ENCODE measurements around the gene SETDB1. TPM values are rescaled to one million over a fixed set of nuclear protein-coding genes. Genes with fewer than 3 reads are reported as not detected.
"Not testable (repeated sequence)": the region's sequence is repeated elsewhere in the genome, so short reads cannot be mapped to it uniquely, and the experiment has no call there.

The SETDB1 gene
- total and polyA plus RNA-seq, 2 of the 13 experiments (the other 11 are each of a cell fraction or from before 2014, with no cell fraction given), result 33.1 to 34.6 TPM

DNA sequence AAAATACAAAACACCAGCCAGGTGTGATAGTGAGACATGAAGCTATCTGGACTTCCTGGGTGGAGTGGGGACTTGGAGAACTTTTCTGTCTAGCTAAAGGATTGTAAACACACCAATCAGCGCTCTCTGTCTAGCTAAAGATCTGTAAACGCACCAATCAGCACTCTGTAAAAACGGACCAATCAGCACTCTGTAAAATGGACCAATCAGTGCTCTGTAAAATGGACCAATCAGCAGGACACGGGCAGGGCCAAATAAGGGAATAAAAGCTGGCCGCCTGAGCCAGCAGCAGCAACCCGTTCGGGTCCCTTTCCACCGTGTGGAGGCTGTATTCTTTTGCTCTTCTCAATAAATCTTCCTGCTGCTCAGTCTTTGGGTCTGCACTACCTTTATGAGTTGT lies 26.4 kb upstream of the SETDB1 start:
- H4K20me1 ChIP-seq (ENCODE audit: insufficient read depth, low read length); H3K9ac ChIP-seq (ENCODE audit: insufficient read depth, low read depth, low read length); H3K79me2 ChIP-seq (ENCODE audit: insufficient read depth, low read length); BruUV-seq (replicated peaks); H3K27ac ChIP-seq (ENCODE audit: extremely low read length, insufficient read depth, low read length); H3K27me3 ChIP-seq (ENCODE audit: control insufficient read depth in 1 of 2, insufficient read depth in 2 of 2, low read length in 2 of 2); CTCF ChIA-PET (ENCODE audit: low intra/inter-chr PET ratio, low total read pairs); DNase-seq (ENCODE audit: low spot score); H3K4me1 ChIP-seq (ENCODE audit: insufficient read depth, low read length); in situ Hi-C loops (cut with HindIII; ENCODE audit: extremely low pct_ligation_motif_present, low pct_unique_long_range_greater_than_20kb); H3K36me3 ChIP-seq (replicated peaks in 1 of 2; ENCODE audit: control insufficient read depth in 1 of 2, insufficient read depth in 2 of 2, low read length in 2 of 2); H3K4me2 ChIP-seq (ENCODE audit: low read depth, low read length); H3K9me3 ChIP-seq (ENCODE audit: low read length); FAIRE-seq; H2AFZ ChIP-seq (ENCODE audit: low read length); H3K4me3 ChIP-seq (replicated peaks in 1 of 3; ENCODE audit: insufficient read depth in 1 of 3, low read depth in 2 of 3, low read length in 3 of 3); intact Hi-C loops (cut with micrococcal nuclease; ENCODE audit: unreplicated experiment); ATAC-seq: not testable (repeated sequence)
- TF ChIP-seq MAFF (IDR thresholded peaks at IDR 0.05; ENCODE audit: low read depth, low read length) (peak; percentile 31; the same call in 1 of the 2 replicates), NFYB (CRISPR knock-in tag; IDR thresholded peaks at IDR 0.05) (peak; percentile 73), ZMYM4 (CRISPR knock-in tag; IDR thresholded peaks at IDR 0.05) (peak; percentile 63), SRF (IDR thresholded peaks at IDR 0.05; ENCODE audit: low read depth, low read length) (peak; percentile 88), MAFK (conservative IDR thresholded peaks at IDR 0.05 in 1 of 2, IDR thresholded peaks at IDR 0.05 in 1 of 2; ENCODE audit: low read length in 2 of 2) (peak in 1 of 2 experiments; percentile 40; a peak in 1 of 4 replicates), NFYC (CRISPR knock-in tag; IDR thresholded peaks at IDR 0.05) (peak; percentile 71)
- TF ChIP-seq, protein P1, sequence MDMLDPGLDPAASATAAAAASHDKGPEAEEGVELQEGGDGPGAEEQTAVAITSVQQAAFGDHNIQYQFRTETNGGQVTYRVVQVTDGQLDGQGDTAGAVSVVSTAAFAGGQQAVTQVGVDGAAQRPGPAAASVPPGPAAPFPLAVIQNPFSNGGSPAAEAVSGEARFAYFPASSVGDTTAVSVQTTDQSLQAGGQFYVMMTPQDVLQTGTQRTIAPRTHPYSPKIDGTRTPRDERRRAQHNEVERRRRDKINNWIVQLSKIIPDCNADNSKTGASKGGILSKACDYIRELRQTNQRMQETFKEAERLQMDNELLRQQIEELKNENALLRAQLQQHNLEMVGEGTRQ (IDR thresholded peaks at IDR 0.05; ENCODE audit: low read depth, low read length), result not testable (repeated sequence)
- TF ChIP-seq, protein P1 (CRISPR knock-in tag; IDR thresholded peaks at IDR 0.05; ENCODE audit: borderline replicate concordance), result peak; percentile 17; the same call in 1 of the 2 replicates
- 38% methylated on average over 8 of the region's 8 CpGs for WGBS (ENCODE audit: low lambda C conversion rate)
- POLR2A ChIA-PET, result interaction anchor here (0.9 kb wide), 1 partner anchor 23 kb away, joined by 4 read pairs; the partner anchor contains the start of gene ARNT
